Activated CD8-positive, alpha-beta memory T cell treated with anti-CD3 and anti-CD28 coated beads, Interleukin-2, amount 50 U/mL, for 1 hour (primary cell): ENCODE data around the gene KIF26A.

Source experiments
- DNase-seq: peaks from one replicate; pipeline ENCODE4 v3.0.0-alpha.2; 2020; ENCODE audit errors: extremely low read depth

Gene KIF26A

DNA sequence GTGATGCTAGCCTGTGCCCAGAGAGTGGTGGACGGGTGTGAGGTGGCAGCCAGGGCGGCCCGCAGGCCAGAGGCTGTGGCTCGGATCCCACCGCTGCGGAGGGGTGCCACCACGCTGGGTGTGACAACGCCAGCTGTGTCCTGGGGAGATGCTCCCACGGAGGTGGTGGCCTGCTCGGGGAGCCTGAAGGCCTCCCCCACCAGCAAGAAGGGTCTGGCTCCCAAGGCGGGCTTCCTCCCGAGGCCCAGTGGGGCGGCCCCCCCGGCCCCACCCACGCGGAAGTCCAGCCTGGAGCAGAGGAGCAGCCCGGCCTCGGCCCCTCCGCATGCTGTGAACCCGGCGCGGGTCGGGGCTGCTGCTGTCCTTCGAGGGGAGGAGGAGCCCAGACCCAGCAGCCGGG, 38.2 kb downstream of the KIF26A start:
- no peak for DNase-seq

DNA sequence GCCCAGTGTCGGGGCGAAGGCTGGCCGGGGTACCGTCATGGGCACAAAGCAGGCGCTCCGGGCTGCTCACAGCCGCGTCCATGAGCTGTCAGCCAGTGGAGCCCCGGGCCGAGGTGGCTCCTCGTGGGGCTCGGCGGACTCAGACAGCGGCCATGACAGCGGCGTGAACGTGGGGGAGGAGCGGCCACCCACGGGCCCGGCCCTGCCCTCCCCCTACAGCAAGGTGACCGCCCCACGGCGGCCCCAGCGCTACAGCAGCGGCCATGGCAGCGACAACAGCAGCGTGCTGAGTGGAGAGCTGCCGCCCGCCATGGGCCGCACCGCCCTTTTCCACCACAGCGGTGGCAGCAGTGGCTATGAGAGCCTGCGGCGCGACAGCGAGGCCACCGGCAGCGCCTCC, 39.0 kb downstream of the KIF26A start:
- DNase-seq: no peak

DNA sequence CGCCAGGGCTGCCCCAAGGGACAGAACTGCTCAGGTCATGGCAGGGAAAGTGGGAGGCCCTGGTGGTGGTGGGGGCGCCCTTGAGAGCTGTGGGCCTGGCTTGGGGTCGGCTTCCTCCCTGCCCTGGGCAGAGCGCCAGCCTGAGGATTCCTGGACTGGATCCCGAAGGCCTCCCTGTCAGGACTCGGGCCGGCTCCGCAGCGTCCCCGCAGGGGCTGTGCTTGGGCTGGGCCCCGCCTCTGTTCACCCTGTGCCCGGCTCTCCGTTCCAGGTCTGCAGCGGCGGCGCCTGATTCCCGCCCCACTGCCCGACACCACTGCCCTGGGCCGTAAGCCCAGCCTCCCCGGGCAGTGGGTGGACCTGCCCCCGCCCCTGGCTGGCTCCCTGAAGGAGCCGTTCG, 39.9 kb downstream of the KIF26A start:
- DNase-seq: no peak

DNA sequence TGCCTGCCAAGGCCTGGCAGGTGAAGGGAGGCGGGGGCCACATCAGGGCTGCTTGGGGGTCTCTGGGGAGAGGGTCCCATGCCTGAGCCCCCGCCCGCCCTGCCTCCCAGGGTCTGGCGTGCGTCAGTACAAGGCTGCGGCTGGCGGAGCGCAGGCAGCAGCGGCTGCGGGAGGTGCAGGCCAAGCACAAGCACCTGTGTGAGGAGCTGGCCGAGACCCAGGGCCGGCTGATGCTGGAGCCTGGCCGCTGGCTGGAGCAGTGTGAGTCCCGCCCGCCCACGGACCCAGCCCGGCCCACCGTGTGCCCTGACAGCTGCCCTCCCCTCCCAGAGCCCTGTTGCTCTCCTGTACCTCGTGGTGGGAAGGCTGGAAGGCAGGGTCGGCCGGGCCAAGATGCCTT, 40.7 kb downstream of the KIF26A start:
- DNase-seq: no peak

DNA sequence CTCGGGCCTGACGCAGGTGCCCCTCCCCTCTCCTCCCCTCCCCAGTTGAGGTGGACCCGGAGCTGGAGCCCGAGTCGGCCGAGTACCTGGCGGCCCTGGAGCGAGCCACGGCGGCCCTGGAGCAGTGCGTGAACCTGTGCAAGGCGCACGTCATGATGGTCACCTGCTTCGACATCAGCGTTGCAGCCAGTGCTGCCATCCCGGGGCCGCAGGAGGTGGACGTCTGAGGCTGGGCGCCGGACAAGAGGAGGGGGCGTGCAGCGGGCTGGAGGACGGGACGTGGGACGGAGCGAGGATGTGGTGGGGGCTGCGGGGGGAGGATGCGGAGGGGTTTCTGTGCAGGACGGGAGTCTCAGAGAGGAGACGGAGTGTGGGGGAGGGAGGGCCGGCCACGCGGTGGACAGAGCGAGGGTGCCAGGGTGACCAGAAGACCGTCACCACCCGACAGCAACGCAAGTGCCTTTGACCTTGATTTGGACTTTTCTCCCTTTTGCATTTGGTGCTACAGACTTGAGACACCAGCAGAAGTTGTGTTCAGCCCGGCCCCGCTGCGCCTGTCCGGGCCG, 41.3 kb downstream of the KIF26A start:
- no peak for DNase-seq

DNA sequence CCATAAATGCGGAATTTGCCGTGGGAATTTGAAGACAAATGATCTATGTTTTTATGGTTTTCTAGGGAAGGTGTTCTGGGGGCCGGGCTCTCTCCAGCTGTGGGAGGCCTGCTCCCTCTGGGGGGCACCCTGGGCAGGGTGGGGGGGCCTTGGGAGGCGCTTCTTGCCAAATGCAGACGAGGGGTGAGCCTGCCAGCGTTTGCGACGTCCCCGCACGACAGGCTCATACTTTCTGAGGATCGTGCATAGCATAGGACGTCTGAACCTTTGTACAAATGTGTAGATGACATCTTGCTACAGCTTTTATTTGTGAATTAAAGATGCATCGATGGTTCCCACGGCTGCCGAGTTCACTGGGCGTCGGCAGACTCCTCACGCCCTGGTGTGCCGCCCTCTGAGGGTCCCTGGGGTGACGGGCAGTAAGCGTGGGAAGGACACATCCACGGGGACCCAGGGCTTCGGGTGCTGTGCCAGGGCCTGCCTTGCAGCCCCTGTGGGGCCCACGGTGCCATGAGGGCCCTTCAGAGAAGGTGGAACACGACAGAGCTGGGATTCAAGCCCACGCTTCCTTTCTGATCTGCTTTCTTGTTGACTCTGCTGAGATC, 42.3 kb downstream of the KIF26A start:
- DNase-seq: no peak

DNA sequence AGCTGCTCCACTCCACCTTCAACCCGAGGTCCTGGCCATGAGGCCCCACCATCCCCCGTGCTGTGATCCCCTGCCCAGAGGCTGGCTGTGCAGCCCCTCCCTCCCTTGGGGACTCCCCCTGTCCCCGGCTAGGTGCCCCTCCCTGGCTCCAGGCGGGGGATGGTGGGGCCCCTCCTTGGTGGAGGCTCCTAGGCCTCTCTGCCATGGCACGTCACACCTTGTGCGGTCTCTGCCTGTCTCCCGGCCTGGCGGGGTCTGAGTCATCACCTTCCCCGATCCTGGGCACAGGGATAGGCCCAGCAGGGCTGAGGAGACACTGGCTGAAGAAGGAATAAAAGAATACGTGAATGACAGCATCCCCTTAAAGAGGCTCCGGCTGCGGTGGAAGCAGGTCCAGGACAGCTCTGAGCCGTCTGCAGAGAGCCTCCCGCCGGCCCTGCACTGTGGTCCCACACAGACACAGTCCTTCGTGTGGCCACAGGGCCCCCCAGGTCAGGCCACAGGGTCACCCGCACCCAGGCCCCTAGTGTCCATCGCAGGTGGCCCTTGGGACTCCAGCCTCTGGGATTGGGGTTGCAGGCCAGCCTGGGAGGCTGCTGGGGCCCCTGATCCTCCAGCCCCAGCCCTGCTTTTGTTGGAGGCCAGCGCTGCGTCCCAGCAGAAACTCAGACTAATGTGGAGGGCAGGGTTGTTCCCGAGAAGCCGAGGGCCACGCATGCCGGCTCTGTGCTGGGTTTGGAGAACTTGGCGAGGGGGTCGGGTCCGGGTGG, 43.6 kb downstream of the KIF26A start:
- no peak for DNase-seq

DNA sequence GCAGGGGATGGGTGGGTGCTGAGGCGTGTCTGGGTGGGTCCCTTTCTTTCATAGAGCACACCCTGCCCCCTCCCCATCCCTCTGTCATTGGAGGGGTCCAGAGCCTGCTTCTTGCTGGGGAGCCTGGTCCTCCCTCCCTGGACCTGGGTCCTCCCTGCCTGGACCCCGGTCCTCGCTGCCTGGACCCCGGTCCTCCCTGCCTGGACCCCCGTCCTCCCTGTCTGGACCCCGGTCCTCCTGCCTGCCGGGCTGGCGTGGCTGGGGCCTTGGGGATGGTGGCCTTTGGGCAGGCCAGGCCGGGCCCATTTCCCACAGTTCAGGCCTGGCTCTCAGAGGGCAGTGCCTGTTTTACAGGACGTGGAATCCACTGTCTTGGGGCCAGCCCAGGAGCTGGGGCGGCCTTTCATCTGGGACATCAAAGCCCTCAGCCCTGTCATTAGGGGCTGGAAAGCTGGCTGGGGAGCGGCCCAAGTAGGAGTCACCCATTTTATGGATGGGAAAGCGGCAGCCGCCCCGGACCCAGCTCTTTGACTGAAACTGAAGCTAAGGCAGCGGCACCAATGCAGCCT, 44.6 kb downstream of the KIF26A start:
- DNase-seq: no peak

DNA sequence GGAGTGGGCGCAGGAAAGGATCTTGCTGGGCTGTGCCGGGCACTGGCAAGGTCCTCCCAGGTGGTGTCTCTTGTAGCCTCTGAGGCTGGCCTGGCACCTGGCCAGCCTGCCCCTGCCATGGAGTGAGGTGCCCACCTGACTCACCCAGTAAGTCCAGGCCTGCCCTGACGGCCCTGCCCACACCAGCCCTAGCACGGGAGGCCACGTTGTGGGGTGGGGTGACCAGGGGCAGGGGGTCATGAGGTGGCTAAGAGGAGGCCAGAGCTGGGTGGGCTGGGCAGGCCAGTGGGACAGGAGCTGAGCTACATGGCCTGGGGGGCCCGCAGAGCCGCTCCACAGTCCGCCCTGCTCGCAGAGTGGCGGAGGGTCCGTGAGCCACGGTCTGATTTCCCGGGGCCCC, 45.4 kb downstream of the KIF26A start:
- DNase-seq: no peak

DNA sequence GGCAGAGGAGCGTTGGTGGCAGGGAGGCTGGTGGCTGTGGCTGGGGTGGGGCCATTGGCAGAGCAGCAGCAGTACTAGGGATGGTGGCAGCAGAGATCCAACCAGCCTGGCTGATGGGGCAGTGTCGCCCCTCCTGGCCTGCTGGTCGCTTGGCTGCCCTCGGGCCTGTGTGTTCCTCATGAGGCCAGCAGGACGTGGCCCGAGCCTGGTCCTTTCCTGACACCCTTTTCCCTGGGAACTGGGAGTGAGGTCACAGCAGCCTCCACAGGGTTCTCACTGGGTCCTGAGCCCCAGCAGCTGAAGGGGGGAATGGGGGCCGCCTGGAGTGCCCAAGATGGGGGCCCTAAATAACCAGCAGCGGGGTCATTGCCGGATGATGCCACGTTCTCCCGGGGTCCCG, 46.1 kb downstream of the KIF26A start:
- no peak for DNase-seq

DNA sequence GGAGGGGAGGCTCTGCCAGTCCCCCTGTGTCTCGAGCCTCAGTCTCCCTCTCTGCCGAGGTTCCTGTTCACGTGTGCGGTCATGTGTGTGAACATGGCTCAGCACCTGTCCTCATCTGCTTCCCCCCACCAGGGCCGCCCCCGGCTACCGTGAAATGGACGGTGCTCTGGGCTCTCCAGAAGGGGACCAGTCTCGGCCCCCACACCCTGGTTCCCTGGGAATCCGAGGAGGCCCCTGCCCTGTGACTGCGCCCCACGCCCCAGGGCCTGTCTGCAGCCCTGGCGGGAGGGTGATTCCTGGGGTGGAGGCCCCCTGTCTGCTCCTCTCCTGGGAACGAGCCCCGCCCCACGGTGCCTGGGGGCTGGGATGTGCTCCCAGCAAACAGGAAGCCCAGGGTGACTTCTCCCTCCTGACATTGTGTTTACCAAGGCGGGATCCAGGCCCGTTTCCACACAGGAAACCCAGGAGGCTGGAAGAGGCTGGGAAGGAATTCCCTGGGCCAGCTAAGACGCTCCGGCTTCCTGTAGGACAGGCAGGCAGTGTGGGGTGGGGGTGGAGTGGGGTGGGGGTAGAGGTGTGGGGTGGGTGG, 46.6 kb downstream of the KIF26A start:
- DNase-seq: no peak

DNA sequence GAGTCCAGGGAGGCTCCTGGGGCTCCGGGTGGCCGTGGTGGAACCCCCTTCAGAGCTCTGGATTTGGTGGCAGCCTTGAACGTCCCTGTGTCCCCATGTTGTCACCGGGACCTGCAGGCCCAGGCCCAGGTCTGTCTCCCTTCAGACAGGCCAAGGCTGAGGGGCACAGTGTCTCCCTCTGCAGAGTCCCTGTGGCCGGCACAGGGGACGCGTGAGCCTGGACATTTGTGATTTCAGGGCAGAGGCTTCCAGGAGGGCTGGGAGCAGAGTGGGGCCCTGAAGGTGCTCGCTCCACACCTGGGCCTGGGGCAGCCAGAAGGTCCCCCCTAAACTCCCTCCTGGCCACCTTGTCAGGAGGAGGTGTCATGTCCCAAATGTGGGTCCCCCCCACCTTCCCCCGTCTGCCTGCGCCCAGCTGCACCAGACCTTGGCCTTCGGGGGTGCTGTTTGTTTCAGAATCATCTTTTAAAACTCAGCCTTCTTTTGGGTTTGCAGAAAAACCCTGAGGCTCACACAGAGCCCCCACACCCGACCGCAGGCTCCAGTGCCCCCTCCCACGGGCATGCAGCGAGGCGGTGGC, 47.6 kb downstream of the KIF26A start:
- DNase-seq: no peak

DNA sequence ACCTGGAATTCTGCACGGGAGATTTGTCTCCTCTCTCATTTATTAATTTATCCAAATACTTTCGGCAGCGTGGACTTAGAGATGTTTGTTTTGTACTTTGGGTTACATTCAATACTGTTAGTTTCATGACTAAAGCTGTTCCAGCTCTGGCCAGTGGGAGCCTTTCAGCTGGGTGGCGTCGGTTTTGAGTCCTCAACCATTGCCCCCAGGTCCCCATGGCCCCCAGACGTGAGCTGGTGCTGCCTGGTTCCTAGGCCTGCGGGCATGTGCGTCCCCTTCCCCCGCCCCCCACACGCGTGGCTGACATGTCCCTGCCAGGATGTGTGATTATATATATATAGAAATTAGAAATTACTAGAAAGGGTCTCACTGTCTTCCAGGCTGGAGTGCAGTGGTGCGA, 48.2 kb downstream of the KIF26A start:
- no peak for DNase-seq

DNA sequence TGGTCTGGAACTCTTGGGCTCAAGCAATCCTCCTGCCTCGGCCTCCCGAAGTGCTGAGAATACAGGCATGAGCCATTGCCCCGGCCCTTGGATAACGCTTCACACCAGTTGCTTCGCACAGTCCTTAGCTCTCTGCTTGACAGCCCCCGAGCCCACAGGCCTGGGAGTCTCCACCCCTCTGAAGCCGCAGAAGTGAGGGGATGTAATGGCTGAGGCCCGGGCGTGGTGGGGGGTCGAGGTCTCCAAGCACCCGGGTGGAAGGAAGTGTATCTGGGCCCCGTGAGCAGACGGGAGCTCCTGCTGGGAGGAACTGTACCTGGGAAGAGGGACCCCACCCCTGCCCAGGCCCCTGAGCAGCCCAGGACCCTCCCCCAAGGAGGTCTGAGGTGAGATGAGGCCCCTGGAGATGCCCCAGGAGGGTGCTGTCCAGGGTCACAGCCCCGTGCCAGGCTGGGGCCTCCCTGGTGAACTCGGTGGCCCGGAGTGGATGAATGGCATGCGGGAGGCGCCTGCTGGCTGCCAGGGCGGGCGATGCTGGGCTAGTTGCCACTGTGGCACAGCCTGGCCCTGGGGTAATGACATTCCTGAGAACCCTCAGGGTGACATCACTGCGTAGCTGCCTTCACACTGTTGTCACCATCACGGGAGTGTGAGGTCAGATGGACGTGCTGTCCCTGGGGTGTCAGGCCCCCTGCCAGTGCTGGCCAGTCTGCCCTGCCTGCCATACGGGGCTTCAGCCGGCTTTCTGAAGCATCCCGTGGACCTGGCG, 48.9 kb downstream of the KIF26A start:
- no peak for DNase-seq

DNA sequence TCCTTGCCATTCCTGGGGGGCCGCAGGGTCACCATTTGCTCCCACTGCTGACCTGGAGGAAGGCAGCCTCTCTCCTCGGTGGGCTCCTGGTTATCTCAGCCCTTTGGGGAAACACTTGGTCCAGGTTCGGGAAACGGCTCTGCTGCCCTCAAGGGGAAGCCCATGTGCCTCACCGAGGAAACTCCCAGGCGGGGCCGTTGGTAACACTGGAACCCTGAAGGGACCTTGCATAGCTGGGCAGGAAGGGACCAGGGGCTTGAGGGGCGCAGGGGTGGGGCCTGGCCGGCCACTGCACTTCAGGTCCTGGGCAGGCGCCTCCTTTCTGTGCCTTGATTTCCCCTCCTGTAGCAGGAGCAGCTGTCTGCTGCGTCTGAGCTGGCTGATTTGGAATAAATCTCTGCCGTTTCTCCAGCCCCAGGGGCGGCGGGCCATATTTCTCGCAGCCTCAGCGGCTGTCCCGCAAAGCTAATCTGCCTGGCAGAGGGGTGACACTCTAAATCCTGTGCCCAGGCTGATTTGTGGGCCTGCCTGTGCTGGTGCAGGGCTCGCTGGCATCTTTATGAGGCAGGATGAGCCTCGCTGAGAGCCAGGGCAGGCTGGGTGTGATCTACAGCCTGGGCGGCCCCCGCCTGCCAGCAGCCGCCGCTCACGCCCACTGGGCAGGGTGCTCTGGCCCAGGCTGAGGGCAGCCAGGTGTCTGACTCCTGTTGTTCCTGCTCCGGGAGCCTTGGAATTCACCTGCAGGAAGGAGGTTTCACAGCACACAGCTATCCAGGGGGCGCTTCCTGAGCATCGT, 49.7 kb downstream of the KIF26A start:
- no peak for DNase-seq

DNA sequence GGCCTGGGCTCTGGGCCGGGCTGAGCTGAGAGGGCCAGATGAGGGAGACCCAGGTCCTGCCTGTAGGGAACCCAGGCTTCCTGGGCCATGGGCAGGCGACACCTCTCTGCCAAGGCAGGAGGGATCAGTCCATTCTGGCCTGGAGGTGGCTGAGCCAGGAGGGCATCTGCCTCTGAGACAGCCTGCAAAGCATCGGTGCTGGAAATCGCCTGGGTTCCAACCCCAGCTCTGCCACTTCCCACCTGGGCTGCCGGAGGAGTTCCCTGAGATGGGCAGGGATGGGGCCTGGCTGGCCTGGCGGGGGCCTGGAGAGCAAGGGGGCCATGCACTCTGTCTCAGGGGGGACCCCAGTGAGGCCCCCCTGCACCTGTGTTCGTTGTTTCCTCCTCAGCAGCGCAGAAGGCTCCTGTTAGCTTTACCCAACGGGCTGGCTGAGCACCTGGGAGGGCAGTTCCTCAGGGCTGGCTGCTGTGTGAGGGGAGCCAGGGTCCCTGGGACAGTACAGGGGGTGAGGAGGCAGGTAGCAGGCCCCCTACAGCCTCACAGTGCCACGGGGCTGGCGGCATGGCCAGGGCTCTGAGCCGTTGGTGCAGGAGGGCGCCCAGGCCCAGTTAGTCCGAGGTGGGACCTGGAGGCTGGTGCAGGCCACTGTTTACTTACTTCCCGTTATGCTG, 50.5 kb downstream of the KIF26A start:
- DNase-seq: no peak

DNA sequence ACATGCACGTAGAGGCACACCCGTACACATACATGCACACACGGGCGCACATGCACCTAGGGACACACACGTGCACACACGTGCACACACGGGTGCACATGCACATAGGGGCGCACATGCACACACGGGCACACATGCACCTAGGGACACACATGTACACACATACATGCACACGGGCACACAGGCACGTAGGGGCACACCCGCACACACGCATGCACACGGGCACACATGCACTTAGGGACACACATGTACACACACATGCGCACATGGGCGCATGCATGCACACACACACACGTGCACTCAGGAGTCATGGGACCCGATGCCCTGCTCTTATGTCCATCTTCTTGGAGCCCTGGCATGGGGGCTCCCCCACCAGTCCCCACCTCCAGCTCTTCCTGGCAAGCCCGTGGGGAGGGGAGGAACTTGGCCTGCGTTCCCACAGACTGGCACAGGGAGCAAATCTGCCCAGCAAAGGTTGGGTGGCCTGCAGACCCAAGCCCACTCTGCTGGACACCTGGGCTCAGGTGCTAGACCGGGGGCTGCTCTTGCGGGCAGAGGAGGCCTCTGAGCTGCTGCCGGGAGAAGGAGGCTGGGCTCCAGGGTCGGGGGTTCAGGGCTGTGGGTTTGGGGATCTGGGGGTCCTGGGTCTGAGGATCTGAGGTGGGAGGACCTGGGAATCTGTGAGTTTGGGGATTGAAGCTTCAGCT, 51.4 kb downstream of the KIF26A start:
- no peak for DNase-seq

DNA sequence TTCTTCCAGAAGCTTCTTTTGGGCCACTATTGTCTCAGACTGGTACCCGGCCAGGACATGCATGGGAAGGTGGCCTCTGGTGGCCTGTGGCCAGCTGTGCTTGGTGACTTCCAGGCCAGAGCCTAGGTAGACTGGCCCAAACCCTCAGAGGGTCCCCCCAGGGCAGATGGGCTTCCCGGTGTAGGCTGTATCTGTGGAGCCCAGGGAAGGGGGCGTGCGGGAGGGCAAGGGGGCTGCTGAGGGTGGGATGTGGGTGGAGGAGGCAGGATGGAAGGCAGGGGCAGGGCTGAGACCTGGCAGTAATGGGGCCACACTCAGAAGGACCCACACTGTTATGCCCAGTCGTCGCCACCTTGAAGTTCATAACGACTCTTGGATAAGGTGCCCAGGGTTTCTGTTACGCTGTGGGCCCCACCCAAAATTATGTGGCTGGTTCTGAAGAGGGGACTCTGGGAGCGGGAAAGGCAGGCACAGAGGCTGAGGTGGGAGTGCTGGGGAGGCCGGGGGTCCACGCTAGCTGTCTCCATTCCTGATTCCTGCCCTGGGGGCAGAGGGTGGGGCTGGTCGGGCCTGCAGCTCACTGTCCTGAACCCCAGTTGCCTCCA, 52.1 kb downstream of the KIF26A start:
- DNase-seq: no peak

DNA sequence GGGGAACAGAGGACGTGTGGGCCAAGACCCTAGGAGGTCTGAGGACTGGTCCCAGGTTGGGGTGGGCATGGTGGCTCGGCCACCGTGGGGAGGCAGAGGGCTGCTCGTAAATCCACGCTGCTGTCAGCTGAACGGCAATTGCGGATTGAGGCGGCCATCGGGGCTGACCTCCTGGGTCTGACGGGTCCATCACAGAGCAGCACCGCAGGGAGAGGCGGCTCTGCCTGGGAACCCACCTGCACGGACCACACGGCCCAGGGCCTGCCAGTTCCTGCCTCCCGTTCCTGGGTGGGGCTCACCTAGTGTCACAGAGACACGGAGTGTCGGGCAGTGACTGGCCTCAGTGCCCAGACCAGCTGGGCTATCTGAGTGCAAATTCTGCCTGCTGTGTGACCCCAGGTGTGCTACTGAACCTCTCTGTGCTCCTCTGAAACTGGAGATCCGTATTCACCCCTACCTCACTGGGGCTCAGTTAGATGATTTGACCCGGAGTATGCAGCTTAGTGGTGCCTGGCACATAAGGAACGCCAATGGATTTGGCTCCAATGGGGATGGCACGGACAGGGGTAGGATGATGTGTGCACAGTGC, 53.1 kb downstream of the KIF26A start:
- no peak for DNase-seq
